Adrenal gland (tissue), 5 donors: ENCODE measurements around the gene GALNTL6.

Experiments used
- CTCF ChIP-seq, 6 experiments: fragments of 450-650 bp in 4 of 6; fragments of 200-600 bp in 2 of 6; sonication (generic) in 1 of 6; IDR thresholded peaks; 1 replicate in 5 of 6; 2 replicates in 1 of 6; pipeline versions ENCODE4 v1.5.1 to v1.8.0; 2016 to 2021; ENCODE audit warnings: antibody characterized with exemption in 6 of 6, mild to moderate bottlenecking in 2 of 6, moderate library complexity in 1 of 6
- POLR2A ChIP-seq, 2 donors: fragments of 450-650 bp; IDR thresholded peaks; one replicate each; pipeline ENCODE4 v1.6.1; 2017; ENCODE audit warnings: antibody characterized with exemption in 2 of 2, mild to moderate bottlenecking in 2 of 2, moderate library complexity in 1 of 2
- donor health status: DM: no; HTN: no; CAD: no.

- TF ChIP-seq CTCF (IDR thresholded peaks at IDR 0.05), result no peak
- no peak for TF ChIP-seq POLR2A (IDR thresholded peaks at IDR 0.05)
Measured at GRCh38 chr4:171794528-171794927, 18.7 kb upstream of the GALNTL6 start.
